Ectodermal cell (in vitro differentiated cells): Measurements from ENCODE around the gene ATP1A4.

ENCODE experiments used
- H3K27ac ChIP-seq: 2 replicates; pipeline ENCODE4 v1.7.0; 2013; ENCODE audit warnings: mild to moderate bottlenecking, low read depth, low read length; ENCODE audit not compliant: insufficient read depth, poor library complexity, severe bottlenecking
- H3K27me3 ChIP-seq: 2 replicates; pipeline ENCODE4 v1.7.0; 2013; ENCODE audit warnings: mild to moderate bottlenecking, low read length; ENCODE audit not compliant: insufficient read depth, control insufficient read depth, poor library complexity, severe bottlenecking
- H3K36me3 ChIP-seq: one replicate; pipeline ENCODE4 v1.7.0; 2013; ENCODE audit warnings: low read length; ENCODE audit not compliant: control insufficient read depth, insufficient read depth
- H3K4me1 ChIP-seq: one replicate; pipeline ENCODE4 v1.7.0; 2013; ENCODE audit warnings: low read length; ENCODE audit not compliant: control insufficient read depth, insufficient read depth
- H3K4me3 ChIP-seq: 2 replicates; pipeline ENCODE4 v1.7.0; 2013; ENCODE audit warnings: low read depth, low read length, control low read depth; ENCODE audit not compliant: insufficient read depth
- H3K9me3 ChIP-seq: 2 replicates; pipeline ENCODE4 v1.7.0; 2013; ENCODE audit warnings: mild to moderate bottlenecking, low read length, moderate library complexity; ENCODE audit not compliant: control insufficient read depth
- WGBS, 2 experiments: methylation state at CpG; one replicate each; pipeline ENCODE4 v1.1.7; 2013; ENCODE audit warnings: missing lambda C conversion rate in 2 of 2; 5-methylcytosine and 5-hydroxymethylcytosine counted together

Gene ATP1A4

GRCh38 chr1:160188341-160188740, 36.9 kb downstream of the ATP1A4 start:
- no peak overlapping the region for H3K27ac ChIP-seq
- 96% methylated on average over 7 of the region's 7 CpGs for WGBS, 2 experiments

GRCh38 chr1:160189649-160190625, 38.5 kb downstream of the ATP1A4 start, which contains the start of gene CASQ1:
Gene CASQ1, plus strand, starts transcription at chr1:160190575. Its CDS starts 177 bp downstream, at chr1:160190752.
- H3K36me3 ChIP-seq: no peaks in the 10 kb centered on the region
- no peak within 1 kb of the TSS for H3K4me3 ChIP-seq
- no peak within 1 kb of the TSS for H3K27ac ChIP-seq
- H3K27me3 ChIP-seq: no peaks in the 10 kb centered on the region
- H3K4me1 ChIP-seq: peaks cover 7% of the 10 kb centered on the region
- WGBS, 2 experiments: 78 to 81% methylated on average over 15 of the region's 15 CpGs
- H3K9me3 ChIP-seq: no peaks in the 10 kb centered on the region

More at GRCh38 chr1:160188341-160188740, 36.9 kb downstream of the ATP1A4 start:
- no peaks in the 10 kb centered on the region for H3K9me3 ChIP-seq
- H3K4me3 ChIP-seq: no peak overlapping the region
- H3K36me3 ChIP-seq: no peaks in the 10 kb centered on the region
- no peaks in the 10 kb centered on the region for H3K27me3 ChIP-seq
- peaks cover 5% of the 10 kb centered on the region for H3K4me1 ChIP-seq

- H3K4me3 ChIP-seq: no peak overlapping the region
- H3K4me1 ChIP-seq: peaks cover 7% of the 10 kb centered on the region
- H3K27ac ChIP-seq: no peak overlapping the region
- H3K9me3 ChIP-seq: no peaks in the 10 kb centered on the region
- WGBS, 2 experiments: 94 to 96% methylated on average over 3 of the region's 3 CpGs
- no peaks in the 10 kb centered on the region for H3K36me3 ChIP-seq
- H3K27me3 ChIP-seq: no peaks in the 10 kb centered on the region
These were observed 40.4 kb downstream of the ATP1A4 start for GRCh38 chr1:160191756-160192155.

GRCh38 chr1:160192234-160192633, 40.8 kb downstream of the ATP1A4 start:
- Histone ChIP-seq H3K4me1 (peaks cover 7% of the 10 kb centered on the region), H3K9me3 (no peaks in the 10 kb centered on the region), H3K36me3 (no peaks in the 10 kb centered on the region), H3K27me3 (no peaks in the 10 kb centered on the region), H3K27ac (no peak overlapping the region), H3K4me3 (no peak overlapping the region)

- H3K4me1 ChIP-seq: peaks cover 7% of the 10 kb centered on the region
- WGBS, 2 experiments: 40% methylated on average over 16 of the region's 16 CpGs
- H3K4me3 ChIP-seq: no peak overlapping the region
- no peak overlapping the region for H3K27ac ChIP-seq
- no peaks in the 10 kb centered on the region for H3K36me3 ChIP-seq
- H3K27me3 ChIP-seq: no peaks in the 10 kb centered on the region
- no peaks in the 10 kb centered on the region for H3K9me3 ChIP-seq
These were observed 41.9 kb downstream of the ATP1A4 start for GRCh38 chr1:160193091-160193819.

- no peaks in the 10 kb centered on the region for H3K36me3 ChIP-seq
- H3K9me3 ChIP-seq: no peaks in the 10 kb centered on the region
- no peak overlapping the region for H3K4me3 ChIP-seq
- peaks cover 7% of the 10 kb centered on the region for H3K4me1 ChIP-seq
- no peaks in the 10 kb centered on the region for H3K27me3 ChIP-seq
- 68 to 71% methylated on average over 9 of the region's 9 CpGs for WGBS, 2 experiments
- no peak overlapping the region for H3K27ac ChIP-seq
These were observed 42.7 kb downstream of the ATP1A4 start for GRCh38 chr1:160193832-160194736.

GRCh38 chr1:160194737-160195059, 43.3 kb downstream of the ATP1A4 start:
- 88 to 95% methylated on average over 2 of the region's 2 CpGs for WGBS, 2 experiments
- H3K36me3 ChIP-seq: no peaks in the 10 kb centered on the region
- no peaks in the 10 kb centered on the region for H3K9me3 ChIP-seq
- no peaks in the 10 kb centered on the region for H3K27me3 ChIP-seq
- H3K4me3 ChIP-seq: no peak overlapping the region
- H3K4me1 ChIP-seq: peaks cover 7% of the 10 kb centered on the region
- no peak overlapping the region for H3K27ac ChIP-seq

GRCh38 chr1:160196143-160196542, 44.7 kb downstream of the ATP1A4 start:
- WGBS, 2 experiments: 90 to 92% methylated on average over 4 of the region's 4 CpGs
- no peaks in the 10 kb centered on the region for H3K9me3 ChIP-seq
- no peaks in the 10 kb centered on the region for H3K36me3 ChIP-seq
- no peak overlapping the region for H3K27ac ChIP-seq
- no peaks in the 10 kb centered on the region for H3K27me3 ChIP-seq
- no peak overlapping the region for H3K4me3 ChIP-seq
- peaks cover 7% of the 10 kb centered on the region for H3K4me1 ChIP-seq

GRCh38 chr1:160197231-160197630, 45.8 kb downstream of the ATP1A4 start:
- Histone ChIP-seq H3K4me3 (no peak overlapping the region), H3K27ac (no peak overlapping the region), H3K36me3 (no peaks in the 10 kb centered on the region), H3K4me1 (peaks cover 7% of the 10 kb centered on the region), H3K27me3 (no peaks in the 10 kb centered on the region), H3K9me3 (no peaks in the 10 kb centered on the region)
- WGBS, 2 experiments: 97 to 98% methylated on average over 4 of the region's 4 CpGs
